GM18499 (cell line): Measurements from ENCODE around the gene ROBO1.

Source experiments
- ATAC-seq: cut with Tn5 transposase; IDR thresholded peaks from one replicate; pipeline ENCODE4 v1.9.1; 2021; ENCODE audit warnings: moderate number of reproducible peaks; ENCODE audit not compliant: insufficient read depth, unreplicated experiment

ROBO1 gene

DNA sequence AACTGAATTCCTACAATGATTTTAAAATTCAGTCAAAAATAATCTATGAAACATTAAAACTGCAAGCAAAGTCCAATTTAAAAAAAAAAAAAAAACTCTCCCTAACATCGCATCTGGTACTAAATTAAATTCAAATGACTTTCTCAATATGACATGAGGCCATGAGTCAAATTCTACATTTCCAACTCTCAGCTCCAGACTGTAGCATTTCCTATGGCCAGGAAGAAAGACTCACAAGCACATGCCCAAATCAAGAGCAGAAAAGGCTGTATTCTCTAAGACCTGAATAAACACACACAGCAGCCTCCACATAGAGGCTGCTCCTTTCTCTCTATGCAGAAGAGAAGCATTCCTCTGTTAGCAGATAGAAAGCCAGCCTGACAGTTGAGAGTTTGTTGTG, 729.2 kb downstream of the ROBO1 start:
- no peak for ATAC-seq

GRCh38 chr3:79038057-79038456, 729.7 kb downstream of the ROBO1 start:
- no peak for ATAC-seq

DNA sequence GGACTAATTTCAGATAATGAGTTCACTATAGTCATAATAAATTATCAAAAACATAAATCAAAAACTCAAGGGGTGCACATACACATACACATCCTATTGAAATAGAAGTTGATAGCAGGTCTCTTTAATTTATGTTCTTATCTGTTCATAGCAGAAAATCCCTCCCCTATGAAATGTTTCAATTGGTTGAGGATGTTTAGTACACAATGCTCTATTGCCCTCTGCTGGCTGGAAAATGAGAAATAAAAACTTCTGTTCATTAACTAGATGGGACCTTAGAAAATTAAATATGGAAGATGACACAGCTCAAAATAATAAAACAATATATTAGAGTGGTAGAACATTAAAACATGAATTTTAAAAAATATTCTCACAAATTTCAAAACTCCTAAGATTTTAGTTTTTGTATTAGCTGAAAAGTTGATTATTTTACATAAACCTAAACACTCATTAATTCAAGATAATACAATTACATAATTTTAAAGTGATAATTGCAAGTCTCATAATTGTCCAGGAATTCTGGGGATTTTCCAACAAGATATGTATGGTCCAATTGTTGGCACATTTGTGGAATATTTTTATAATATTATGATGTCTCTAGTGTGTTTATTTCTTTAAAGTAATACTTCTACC, 735.0 kb downstream of the ROBO1 start:
- no peak for ATAC-seq

GRCh38 chr3:79030157-79030556, 737.6 kb downstream of the ROBO1 start:
- no peak for ATAC-seq

DNA sequence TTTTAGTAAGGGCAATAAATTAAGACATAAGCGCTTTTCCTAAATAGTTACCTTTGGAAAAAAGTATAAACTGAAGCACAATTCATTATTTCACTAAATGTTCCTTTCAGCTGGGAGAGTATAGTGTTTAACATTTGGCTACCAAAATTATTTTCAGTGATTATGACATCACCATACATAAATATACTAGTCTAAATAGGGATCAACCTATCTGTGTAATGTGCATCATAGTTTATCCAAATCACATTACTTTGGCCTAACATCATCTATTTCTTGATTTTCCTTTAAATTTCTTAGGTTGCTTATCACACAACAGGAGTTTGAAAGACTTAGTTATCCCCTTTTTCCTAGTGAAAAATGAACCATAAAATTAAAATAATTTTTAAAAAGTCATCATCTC, 738.9 kb downstream of the ROBO1 start:
- no peak for ATAC-seq

DNA sequence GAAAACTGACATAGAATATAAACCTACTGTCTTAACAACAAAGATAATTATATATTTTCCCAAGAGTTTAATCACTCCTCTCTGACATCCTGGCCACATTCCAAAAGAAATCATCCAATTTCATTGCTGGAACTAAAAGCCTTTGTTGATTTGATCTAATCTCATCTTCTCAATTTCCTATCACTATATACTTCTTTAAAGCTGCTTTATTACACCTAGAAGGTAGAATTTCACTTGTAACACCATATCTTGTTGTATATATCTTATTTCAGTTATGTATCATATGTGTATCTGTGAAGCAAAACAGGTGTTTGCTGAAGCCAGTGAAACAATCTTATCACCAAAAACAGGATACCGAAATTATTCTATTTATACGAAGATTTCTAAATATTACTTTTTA, 740.2 kb downstream of the ROBO1 start:
- no peak for ATAC-seq

DNA sequence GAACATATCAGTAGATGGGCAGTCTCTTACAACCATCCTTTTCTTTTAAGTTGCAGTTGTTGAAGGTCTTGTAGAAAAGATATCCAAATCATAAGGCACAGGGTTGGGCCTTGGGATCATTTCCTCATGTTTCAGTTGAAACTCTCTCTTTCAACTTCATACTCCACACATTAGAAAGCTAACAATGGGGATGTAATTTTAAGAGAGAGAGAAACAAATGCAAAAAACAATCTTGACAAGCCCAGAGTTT, 747.9 kb downstream of the ROBO1 start:
- ATAC-seq = no peak

- ATAC-seq = no peak
Observed at GRCh38 chr3:79019137-79019923, 748.5 kb downstream of the ROBO1 start.

DNA sequence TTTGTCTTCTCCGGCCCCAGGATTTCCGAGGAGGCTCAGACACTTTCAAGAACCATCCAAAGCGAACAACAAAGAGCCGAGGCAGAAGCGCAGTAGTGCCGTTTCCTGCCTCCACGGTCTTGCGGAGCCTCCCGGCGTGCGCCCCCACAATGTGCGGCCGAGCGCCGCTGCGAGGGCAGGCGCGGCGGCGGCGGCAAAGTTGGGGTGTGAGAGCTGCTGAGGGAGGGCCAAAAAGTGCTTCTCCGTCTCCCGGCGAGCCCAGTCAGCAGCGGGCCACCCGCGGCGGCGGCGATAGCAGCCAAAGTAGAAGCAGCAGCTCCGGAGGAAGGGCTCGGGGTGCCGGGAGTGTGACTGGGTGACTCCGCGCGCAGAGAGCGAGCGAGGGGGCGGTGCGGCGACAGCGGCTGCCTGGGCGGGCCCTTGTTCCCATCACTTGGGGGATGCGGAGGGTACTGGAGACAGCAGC, 749.1 kb downstream of the ROBO1 start:
- ATAC-seq = no peak

- no peak for ATAC-seq
Observed at GRCh38 chr3:79018265-79018664, 749.5 kb downstream of the ROBO1 start.

DNA sequence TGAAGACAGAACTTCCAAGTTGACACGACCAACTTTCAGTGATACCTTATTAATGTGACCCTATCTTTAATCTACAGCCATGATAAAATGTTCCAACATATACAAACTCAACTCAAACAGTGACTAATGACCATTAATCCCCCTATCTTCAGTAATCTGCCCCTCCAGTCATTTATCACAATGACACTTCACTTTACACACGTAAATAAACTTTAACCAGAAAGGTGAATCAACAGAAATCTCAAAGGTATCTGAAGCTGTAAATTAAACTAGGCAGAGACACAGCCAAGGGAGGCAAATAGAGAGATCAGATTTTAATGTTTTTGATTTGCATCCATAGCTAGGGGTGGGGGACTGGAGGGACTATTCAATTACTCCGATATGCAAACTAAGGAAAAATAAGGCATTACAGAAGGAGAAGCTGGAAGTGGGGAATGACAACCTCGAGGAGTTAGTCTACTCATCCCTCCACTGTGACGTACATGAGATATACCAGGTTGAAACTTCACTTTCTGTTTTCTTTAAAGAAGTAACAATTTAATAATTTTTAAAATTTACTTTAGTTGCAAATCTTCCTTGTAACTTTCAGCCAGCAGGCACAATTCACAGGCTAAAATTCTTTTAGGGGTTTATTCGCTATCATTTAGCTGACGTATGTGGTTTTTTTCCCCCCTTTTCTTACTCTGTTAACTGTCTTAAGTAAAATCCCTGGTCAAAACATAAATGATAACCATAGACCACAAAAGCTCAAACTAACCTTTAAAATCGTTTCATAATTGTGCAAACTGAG, 751.0 kb downstream of the ROBO1 start:
- ATAC-seq = no peak

DNA sequence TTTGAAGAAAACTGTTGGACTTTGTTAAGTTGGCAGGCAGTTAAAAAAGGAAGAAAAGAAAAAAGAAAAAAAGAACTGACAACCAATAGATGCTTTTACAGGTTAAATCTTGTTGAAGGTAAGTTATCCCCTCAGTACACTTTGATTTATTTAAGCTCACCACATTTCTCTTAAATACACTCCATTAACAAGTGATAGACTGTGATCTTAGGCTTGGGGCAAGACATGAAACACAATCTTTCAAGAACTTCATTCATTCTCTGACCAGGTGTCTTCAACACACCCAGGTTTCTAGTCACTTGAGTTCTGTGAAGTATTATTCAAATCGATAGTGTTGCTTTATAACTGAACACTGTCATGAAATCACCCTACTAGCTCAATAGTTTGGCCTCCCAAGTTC, 751.9 kb downstream of the ROBO1 start:
- ATAC-seq = no peak

DNA sequence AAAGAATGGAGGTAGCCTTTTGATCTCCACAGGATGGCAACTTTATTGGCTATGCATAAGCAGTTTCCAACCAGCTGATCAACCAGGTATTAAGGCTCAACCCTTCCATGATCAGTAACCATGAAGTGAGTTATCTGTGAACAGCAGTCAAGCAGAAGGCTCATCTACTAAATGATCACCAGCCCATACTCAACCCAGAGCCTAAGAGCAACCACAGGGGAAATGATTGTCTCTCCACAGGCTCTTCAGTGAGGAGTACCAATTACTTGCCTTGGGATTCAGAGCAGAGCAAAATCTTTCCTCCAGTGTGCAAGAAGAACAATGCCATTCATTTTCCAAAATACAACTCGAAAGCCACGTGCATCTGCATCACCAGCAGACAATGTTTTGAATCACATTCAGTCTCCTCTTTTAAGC, 754.8 kb downstream of the ROBO1 start:
- ATAC-seq = no peak

- ATAC-seq = no peak
Observed at GRCh38 chr3:79012530-79012913, 755.3 kb downstream of the ROBO1 start.

DNA sequence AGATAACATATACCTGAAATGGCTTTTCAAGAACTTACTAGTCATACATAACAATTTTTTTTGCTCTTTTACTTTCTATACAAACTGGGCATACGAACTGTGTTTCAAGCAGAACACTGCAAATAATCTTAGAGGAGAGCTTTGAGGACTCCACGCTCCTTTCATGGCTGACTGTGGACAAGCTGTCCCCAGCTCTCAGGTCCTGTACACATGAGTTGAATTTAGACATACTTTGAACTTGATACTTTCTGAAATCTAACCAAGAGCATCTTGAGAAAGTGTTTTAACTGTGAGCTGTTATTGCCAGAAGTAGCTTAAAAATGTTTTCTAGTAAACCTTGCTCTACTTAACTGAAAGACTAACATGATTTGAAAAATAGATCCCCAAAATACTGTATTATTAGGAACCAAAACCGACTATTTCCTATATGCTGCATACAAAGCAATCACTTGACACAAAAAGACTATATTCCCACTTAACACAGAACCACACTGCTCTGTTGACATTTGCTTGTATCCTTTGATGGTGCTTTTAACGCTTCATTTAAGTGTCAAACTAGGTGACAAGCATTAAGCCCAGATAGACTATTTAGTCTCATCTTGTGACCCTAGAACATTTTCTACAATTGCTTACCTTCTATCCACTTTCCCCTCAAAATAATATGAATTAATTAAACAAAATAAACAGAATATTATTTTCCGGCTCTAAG, 755.8 kb downstream of the ROBO1 start:
- no peak for ATAC-seq

GRCh38 chr3:79009861-79010260, 757.9 kb downstream of the ROBO1 start:
- no peak for ATAC-seq

DNA sequence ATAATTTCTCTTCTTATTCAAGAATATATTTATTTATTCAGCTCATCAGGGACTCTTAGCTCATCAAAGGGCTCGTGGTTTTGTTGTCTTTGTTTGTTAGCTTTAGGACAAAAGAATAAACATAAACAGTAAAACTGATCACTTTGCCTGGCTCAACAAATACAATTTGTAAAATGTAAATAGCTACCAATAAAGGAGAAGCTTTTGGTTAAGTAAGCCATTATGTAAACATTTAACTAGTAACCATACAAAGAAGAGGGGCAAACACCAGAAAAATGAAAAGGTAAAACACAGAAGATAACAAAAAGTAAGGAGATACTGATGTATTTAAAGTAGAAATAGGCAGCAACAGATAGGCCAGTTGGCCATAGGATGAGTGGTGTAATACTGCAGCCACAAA, 761.7 kb downstream of the ROBO1 start:
- no peak for ATAC-seq

DNA sequence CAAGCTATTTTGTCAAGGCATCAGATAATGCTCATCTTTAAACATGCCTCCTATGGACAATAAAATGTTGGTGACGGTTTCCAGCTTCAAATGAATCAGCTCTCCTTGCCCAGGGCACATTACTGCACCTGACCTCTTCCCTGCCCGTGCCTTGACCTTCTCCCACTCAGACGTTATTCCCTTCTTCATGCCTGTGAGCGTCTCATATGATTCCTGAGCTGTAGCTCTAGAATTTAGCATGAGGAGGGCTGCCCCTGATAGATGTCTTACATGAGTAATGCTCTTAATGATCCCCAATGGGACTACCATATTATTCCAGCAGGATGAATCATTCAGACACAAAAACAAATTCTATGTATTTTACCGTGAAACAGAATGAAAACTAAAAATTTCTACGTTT, 762.7 kb downstream of the ROBO1 start:
- ATAC-seq = no peak

DNA sequence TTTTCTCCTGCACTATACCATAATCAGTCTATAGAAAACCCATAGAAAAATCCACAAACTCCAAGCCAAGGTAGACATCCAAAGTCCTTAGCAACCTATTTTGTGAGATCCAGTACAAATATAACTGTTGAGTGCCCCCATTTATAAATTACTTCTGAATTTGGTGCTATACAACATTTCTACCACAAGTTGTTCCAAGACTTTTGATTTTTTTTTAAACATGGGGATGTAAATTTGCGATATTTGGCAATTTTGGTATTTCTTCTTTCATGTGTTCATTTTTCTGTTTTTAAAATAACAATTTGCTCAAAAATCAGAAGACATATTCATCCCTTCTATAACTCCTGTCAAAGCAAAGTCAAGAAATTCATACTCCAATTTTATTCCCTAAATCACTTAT, 763.8 kb downstream of the ROBO1 start:
- no peak for ATAC-seq

DNA sequence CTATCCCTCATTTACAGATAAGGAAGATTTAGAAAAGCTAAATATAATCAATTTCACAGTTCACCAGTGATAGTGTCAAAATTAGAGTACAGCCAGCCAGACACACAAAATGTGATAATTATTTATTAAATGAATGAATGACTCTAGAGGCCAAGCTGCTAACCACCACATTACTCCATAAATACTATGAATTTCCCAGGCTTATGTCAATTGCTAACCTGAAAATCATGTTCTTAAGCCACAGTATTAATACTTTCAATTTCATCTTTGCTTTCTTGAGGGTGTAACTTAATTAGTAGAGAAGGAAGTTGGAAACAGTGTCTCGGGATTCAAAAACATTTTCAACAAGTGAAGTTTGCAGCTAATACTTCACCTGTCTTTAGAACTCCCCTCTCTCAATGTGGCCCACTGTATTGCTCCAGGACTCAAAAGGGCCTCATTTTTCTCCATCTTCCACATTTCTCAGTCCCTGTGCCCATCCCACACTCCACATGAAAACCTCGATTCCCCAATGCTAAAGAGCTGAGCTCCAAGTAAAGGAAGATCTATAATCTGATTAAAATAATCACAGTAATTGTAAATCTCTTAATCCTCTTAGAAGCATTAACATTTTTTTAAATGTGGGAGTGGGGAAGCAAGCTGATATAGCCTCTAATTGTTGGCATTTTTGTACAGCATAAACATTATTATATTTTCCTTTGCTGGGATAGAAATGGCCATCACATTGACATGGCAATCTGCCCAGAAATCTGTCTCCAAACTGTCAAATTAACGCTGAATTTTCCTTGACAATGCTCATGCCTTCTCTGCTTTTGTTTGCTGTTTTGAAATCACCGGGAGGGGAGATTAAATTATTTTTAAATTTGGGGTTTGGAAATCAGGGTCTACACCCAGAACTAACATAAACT, 765.1 kb downstream of the ROBO1 start:
- ATAC-seq = no peak
